ENCODE measurements around the gene PHC2.
A peak's percentile ranks its signal among the peaks of the same experiment; 100 is the strongest.

The PHC2 gene

DNA sequence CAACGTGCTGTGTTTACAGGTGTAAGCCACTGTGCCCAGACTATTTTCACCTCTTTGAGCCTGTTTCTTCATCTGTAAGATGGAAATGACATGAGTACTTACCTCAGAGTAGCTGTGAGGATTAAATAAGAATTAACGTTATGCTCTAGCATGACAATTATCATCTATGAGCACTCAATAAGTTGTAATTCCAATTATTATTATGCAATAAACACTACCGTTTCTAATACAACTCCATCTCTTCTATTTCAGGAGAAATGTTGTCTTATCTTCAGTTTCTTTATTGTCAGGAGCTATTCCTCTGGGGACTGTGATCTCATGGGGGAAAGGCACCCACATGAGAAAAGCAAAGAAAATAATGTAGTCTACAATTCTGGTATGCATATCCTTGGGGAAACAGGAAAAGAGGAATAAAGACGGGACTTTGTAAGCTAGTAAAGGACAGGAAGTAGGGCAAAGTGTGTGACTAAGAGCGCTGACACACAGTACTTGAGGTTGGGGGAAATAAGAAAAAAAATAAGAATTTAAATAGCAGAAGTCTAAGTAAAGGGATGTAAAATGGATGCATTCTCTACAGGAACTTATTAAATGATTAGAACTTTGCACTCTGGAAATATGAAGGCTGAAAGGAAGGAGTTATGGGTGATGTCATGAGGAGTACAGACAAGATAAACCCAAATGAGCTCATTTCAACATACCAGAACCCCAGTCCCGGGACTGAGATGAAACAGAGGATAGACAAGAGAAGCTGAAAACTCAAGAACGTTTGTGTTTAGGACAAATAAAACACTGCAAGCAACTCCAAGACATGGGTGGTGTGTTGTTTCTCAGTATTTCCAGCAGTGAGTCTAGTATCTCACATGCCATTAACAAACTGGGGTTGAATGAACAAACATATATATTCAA is 9.8 kb downstream of the PHC2 start:
- DNase-seq (ENCODE audit: low spot score): no peak

DNA sequence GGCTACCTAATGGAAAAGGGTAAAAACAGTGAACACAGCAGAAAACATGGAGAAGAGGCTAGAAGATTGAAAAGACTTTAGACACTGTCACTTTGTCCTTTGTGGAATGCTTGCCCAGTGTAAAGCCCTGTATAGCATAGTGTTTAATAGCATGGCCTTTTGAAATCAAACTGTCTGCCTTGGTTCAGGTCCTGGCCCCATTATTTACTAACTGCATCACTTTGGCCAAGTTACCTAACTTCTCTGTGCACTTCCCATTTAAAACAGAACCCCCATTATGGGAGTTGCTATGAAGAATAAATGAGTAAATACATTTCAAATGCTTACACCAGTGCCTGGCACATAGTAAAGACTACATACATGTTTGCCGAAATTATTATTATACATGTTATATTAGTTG is 12.1 kb downstream of the PHC2 start:
- DNase-seq (ENCODE audit: low spot score): no peak

GRCh38 chr1:33414879-33415278 is 16.0 kb downstream of the PHC2 start:
- no peak for DNase-seq (ENCODE audit: low spot score)

- peak; percentile 79 for DNase-seq (ENCODE audit: low spot score)
Observed at GRCh38 chr1:33410091-33410701, 20.7 kb downstream of the PHC2 start.

DNA sequence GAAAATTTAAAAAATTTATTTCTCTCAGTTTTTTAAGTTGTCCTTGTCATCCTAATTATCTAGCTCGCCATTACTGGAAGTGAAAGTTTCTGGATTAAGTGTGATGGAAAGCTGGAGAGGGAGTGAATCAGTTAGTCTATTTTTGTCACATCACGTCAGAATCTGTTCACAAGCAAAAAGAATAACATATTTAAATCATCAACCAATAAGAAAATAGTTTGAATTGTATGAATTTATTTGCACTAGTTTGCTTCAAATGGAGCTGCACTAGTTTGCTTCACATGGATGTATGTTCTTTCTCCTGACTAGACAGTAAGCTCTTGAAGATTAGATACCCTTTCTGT is 22.8 kb downstream of the PHC2 start:
- DNase-seq (ENCODE audit: low spot score): no peak

DNA sequence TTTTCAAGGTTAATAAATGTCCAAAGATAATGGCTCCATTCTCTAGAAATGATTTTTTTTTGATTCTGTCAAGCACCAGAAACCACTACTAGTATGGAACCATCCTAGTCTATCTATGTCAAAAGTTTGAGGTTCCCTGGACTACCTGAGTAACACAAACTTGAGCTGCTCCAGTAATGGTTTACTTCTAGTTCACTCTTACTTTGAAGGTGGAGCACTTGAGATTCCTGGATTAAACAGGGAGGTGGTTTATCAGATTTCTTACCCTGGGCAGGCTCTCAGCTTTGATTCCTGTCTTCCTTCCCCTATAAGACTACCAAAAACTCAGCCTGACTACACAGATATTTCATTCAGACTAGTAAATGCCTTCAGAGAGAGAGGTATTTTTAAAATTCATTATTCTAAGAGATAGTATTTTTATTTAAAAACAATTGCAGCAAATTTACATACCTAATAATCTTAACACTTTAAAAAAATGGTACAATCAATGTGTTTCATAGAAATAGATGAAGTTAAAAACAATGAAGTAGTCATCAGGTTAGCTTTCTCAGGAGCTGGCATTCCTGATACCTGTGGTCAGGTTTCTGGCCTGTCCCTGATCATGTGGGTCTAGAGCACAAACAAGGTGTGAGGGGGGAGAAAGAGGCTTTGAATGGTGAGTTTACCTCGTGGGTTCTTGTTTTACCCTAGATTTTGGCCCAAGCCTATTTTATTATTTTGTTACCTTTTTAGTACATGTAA is 23.4 kb downstream of the PHC2 start:
- DNase-seq (ENCODE audit: low spot score): no peak

- no peak for DNase-seq (ENCODE audit: low spot score)
Observed at GRCh38 chr1:33402206-33402605, 28.7 kb downstream of the PHC2 start.

DNA sequence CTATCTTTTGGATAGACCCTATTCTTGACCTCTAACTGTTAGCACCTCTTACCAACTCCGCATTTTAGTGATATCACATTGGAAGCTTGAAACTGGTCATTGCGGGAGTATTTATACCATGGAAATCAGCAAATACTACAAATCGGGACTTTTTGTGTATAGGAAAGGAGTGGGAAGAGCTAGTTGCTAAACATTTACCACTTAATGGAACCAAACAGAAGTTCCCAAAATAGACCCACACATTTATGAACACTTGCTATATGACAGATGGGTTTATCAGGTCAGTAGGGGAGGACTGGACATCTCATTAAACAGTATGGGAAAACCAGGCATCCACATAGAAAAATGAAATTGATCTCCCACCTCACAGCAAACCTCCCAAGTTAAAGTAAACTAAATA is 29.4 kb downstream of the PHC2 start:
- no peak for DNase-seq (ENCODE audit: low spot score)

DNA sequence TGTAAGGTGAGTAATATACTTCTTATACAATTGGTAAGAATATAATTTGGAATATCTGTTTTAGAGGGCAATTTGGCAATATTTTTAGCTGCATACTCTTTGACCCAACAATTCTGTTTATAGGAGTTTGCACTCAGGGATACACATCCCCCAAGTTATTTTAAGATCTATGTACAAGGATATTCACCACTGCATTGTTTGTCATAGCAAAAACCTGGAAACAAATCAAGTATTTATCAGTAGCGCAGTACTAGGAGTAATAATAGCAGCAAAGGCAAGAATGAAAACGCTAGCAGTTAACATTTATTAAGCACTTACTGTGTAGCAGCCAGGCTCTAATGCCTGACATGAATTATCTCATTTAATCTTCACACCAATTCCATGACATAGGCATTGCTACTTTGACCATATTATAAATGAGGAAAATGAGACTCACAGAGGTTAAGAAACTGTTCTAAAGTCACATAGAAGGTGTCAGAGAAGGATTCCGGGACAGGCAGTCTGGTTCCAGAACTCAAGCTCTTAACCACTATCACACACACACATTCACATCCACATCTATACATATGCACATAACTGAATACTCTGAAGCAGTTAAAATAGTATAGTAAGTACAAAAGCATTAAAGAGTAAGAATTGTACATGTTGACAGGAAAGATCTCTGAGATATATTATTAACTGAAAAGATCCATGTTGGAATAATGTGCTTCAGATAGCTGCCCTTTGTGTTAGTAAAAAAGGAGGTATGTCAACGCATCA is 30.6 kb downstream of the PHC2 start:
- no peak for DNase-seq (ENCODE audit: low spot score)

DNA sequence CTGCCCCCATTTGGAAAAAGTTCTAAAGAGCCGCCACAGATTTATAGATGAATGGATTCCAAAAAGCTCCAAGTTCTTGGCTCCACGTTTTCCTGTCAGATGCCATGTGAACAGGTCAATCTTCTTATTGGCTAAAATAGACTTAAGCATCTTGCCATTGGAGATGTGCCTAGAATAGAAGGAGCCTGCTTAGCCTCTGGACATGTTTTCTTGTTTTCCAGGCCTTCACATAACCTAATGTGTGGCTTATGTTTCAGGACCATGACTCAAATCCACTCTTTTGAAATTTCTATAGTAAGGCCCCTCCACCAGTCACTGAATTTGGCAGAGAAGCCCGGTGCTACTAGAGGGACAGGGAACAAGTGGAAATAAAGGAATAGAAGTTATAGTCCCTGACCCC is 31.5 kb downstream of the PHC2 start:
- no peak for DNase-seq (ENCODE audit: low spot score)

- no peak for DNase-seq (ENCODE audit: low spot score)
Observed at GRCh38 chr1:33397994-33398393, 32.9 kb downstream of the PHC2 start.

- no peak for DNase-seq (ENCODE audit: low spot score)
Observed at GRCh38 chr1:33397125-33397506, 33.8 kb downstream of the PHC2 start.

DNA sequence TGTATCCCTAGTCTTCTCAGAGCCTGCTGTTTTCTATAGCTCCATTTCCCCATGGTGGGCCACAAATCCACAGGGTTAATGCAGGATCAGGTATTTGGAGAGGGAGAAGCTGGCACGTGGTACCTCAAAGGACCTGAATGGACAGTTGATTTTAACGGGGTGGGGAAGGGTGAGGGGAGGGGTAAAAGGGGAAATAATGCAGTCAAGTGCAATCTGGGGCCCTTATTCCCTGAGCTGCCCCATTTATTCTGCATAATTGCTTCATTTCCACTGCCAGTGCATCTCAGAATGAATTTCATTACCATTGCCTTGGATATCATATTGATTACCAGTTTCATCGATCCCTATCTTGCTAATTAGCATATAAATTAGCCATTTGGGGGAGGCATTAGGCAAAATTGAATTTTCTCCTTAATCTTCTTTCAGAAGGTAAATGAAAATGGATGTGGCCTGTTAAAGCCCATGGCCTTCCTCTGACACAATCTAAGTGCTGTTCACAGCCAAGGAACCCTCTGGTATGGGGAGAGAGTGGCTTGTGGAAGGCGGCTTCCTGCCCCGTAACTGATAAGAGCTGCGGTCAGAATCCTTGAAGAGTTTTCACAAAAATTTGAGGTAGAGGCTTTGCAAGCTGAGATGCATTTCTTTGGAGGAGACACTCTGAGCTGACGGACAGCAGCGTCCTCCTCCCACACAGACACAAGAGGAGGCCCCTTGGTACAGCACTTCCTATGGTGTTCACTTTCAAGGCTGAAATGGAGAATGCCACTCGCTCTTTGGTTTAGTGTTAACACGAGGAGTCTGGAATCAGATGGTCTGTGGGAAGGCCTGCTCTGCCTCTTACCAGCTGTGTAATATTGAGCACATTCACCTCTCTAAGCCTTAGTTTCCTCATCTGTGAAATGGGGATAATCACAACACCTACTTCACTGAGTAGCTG is 34.4 kb downstream of the PHC2 start:
- DNase-seq (ENCODE audit: low spot score): no peak

DNA sequence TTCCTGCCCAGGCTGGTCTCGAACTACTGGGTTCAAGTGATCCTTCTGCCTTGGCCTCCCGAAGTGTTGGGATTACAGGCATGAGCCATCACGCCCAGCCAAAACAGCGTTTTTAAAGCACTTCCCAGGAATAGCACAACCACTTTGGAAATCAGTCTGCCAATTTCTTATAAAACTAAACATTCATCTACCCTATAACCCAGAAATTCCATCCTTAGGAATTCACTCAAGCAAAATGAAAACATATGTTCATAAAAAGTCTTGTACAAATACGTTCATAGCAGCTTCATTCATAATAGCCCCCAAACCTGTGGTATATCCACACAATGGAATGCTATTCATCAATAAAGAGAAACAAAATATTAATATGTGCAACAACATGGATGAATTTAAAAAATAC is 36.1 kb downstream of the PHC2 start:
- DNase-seq (ENCODE audit: low spot score): no peak

- DNase-seq (ENCODE audit: low spot score): no peak
Observed at GRCh38 chr1:33393991-33394390, 36.9 kb downstream of the PHC2 start.

DNA sequence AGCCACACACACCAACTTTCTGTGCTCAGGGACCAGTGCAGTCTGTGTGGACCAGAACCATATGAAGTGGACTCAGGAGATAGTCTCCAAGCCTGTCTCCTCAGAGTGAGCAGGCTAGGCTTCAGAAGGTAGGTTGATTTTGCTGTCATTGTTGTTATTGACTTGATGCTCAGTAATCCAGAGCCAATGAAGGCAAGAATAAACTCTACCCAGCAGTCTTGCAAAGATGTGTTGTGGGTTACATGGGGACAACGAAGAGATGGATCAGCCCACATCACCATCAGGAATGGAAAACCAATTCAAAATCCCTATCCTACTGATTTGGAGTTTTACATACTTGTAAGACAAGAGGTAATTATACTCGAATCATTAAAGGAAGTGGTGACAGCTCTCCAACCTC is 37.4 kb downstream of the PHC2 start:
- DNase-seq (ENCODE audit: low spot score): no peak

DNA sequence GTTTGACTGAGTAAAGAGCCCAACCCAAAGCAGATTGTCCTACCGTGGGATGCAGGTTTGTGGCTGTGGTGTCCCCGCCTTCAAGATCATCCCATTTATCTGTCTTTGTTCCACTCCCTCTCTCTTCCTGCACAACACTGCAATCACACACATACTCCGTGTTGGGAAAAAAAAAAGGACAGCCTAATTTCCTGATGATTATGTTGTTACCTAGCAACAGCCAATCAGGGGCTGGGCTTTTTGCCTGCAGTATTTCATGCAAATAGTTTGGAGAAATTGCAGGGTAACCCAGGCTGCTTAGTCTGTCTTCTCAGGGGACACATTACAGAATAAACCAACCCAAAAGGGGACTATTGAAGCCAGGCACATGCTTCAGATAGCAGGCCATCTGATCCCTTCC is 38.3 kb downstream of the PHC2 start:
- DNase-seq (ENCODE audit: low spot score): no peak

- DNase-seq (ENCODE audit: low spot score): no peak
Observed at GRCh38 chr1:33392206-33392605, 38.7 kb downstream of the PHC2 start.

DNA sequence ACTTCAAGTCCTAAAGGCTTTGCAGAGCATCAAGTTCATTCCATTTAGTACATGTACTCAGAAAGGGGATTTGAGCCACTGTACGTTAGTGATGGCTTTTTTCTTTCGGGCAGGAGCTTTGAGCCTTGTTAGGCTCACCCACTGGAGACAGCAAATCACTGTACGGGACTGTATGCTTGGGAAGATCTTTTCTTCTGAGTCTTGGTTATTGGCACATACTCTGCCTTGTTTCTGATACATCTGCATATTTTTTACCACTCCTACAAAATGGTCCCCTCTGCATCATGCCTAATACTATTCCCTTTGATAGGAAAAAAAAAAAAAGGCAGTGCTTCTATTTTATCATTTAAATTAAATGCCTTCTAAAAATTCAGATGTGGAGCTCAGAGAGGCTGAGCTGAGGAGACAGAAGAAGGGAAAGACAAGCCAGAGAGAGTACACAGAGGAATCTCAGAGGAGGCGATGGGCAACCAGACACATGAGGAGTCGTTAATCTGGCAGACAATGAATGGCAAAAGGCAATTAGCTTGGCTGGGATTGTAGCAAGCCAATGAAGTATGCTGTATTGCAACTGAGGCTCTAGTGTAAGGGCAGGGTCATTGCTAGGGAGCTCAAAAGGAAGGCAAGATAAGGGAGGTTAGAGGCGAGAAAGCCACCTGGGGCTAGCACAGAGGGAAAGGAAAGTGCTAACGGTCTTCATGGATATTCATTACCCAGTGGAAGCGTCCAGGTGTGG is 39.4 kb downstream of the PHC2 start:
- no peak for DNase-seq (ENCODE audit: low spot score)

- DNase-seq (ENCODE audit: low spot score): no peak
Observed at GRCh38 chr1:33390542-33390941, 40.4 kb downstream of the PHC2 start.
